Uterus (tissue), 2 donors: Measurements from ENCODE around the gene NUP42.

Experiments used
- CTCF ChIP-seq, 4 experiments: fragments of 200-600 bp in 2 of 4; fragments of 450-650 bp in 2 of 4; sonication (generic) in 2 of 4; IDR thresholded peaks; one replicate each; pipeline ENCODE4 v1.5.1; 2016 to 2019; ENCODE audit warnings: antibody characterized with exemption in 4 of 4, mild to moderate bottlenecking in 2 of 4, moderate library complexity in 1 of 4
- POLR2A ChIP-seq, 2 donors: fragments of 450-650 bp; IDR thresholded peaks; one replicate each; pipeline ENCODE4 v1.6.1; 2016; ENCODE audit warnings: antibody characterized with exemption in 2 of 2, mild to moderate bottlenecking in 1 of 2, moderate library complexity in 1 of 2

- no peak for TF ChIP-seq CTCF (IDR thresholded peaks at IDR 0.05)
- no peak for TF ChIP-seq POLR2A (IDR thresholded peaks at IDR 0.05)
Measured at GRCh38 chr7:23212395-23212794, 30.5 kb downstream of the NUP42 start.
